Sciatic nerve (tissue), 2 donors: ENCODE results near the gene NFX1. TPM values are rescaled to one million over a fixed set of nuclear protein-coding genes. Genes with fewer than 3 reads are reported as not detected.
A peak's percentile ranks its signal among the peaks of the same experiment; 100 is the strongest.
"Not testable (repeated sequence)": the region's sequence is repeated elsewhere in the genome, so short reads cannot be mapped to it uniquely, and the experiment has no call there.

Experiments used
- ATAC-seq: fragments of 200-7000 bp; cut with Tn5 transposase; one replicate; pipeline ENCODE4 v1.9.1; 2020; ENCODE audit warnings: mild to moderate bottlenecking, moderate library complexity
- DNase-seq: peaks from one replicate; pipeline ENCODE4 v3.0.0-alpha.2; 2020; ENCODE audit warnings: low spot score
- intact Hi-C: fragments of 100-400 bp; cut with DNase I; formaldehyde crosslinking; loops from one replicate; pipeline ENCODE4 v1.14.2; 2022
- total RNA-seq: library from RNA; stranded (reverse); fragmentation: NEBNext Ultra II Directional; extraction: Animal tissue kit (Norgen Biotek cat#: 25700); gene quantifications from one replicate; pipeline ENCODE4 v1.2.1, GENCODE V29; 2021
- donor health status: DM: no; HTN: no; CAD: no.
- donor health status: DM: no; HTN: no; CAD: no.

Gene NFX1
- total RNA-seq, 1 donor from 2014 or later = 45.8 TPM

DNA sequence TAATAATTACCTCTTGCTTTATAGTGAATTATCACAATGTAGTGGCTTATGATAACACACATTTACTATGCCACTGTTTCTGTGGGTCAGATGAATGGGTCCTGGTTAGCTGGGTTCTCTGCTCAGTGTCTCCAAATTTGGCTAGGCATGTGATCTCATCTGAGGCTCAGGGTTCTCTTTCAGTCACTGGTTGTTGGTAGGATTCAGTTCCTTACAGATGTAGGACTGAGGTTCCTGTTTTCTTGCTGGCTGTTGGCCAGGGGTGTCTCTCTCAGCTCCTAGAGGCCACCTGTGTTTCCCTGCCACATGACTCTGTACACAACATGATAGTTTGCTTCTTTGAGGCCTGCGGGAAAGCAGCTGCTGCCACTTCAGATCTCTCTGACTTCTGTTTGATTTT lies 7.1 kb downstream of the NFX1 start:
- ATAC-seq = peak; percentile 89
- intact Hi-C loops = no loop called here
- no peak for DNase-seq

DNA sequence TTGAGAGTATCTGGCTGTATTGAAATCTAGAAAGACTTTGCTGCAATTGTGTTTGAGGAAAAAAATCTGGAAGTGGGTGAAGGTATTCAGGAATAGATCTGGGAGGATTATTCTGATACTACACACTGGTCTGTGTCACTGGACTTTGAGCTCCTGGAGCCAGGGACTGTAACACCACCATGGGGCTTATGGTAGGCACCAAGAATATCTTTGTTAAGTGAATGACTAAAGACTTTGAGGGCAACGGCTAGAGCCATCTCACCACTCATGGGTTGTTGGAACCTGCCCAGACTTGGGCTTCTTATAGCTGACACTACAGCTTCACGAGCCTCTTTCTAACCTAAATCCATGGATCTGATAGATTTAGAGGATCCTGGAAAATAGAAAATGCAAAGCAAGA lies 10.2 kb downstream of the NFX1 start:
- no peak for ATAC-seq
- intact Hi-C loops = no loop called here
- DNase-seq = no peak

DNA sequence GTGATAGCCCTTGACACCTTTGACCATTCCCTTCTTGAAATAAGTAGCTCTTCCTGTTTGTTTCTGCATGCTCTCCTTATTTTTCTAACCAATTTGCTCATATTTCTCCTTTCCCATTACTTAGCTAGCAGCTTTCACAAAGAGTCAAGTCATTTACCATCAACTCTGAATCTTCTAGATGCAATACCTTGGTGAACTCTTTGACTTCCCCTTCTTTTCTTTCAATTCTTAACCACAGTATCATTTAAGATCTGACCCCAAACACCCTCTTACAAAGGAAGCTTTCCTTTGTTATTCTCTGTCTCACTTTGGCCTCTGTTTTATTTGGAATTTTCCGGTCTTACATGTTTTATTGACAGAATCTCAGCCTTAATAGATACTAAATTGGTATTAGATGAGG lies 14.0 kb downstream of the NFX1 start:
- intact Hi-C loops = no loop called here
- DNase-seq (no peak), ATAC-seq (no peak)

DNA sequence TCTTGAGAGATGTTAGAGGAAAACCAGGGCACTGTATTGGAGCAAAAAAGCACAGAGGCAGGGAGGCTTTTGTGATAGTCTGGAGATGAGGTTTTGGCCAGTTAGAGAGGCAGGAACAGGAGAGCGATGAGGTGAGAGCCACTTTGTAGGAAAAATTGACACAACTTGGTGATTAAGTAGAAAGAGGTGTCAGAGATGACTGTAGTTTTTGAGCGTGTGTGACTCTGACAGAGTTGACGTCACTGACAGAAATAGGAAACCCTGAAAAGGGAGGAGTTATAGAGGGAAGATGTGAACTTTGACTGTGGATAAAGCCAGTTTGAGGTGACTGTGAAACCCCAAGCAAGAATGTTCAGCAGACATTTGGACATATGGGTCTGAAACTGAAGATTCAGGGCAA lies 15.7 kb downstream of the NFX1 start:
- no peak for ATAC-seq
- intact Hi-C loops = no loop called here
- no peak for DNase-seq

DNA sequence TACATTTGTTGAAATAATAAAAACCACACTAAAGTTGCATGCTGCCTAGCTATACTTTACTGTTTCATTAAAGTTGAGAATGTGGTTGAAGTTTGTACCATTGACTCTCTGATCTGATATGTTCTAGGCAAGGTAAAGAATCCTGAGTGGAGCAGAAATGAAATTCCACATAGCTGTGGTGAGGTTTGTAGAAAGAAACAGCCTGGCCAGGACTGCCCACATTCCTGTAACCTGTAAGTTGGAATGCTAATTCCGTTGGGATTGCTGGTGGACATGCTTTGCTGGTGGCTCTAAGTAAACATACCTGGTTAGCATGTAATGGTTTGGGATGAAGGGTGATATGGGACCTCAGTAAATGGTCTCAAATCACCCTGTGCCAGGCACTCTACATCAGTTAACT lies 16.8 kb downstream of the NFX1 start:
- no peak for ATAC-seq
- intact Hi-C loops = no loop called here

DNA sequence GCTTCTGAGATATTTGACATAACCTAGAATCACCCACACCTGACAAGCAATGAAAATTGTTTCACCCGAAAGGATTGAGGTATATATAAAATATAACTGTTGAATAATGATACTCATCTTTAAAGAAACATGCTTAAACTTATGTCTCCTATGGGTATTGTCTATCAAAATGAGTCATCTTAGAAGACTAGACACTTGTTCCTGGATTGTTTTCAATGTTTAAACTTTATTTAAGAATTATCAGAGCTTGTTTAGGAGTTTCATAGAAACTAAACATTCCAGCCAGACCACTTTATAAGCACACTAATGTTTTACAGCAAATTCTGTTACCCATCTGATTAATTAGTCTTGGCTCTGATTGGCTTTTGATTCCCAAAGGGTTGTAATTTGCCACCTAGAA lies 19.6 kb downstream of the NFX1 start:
- intact Hi-C loops = no loop called here
- ATAC-seq = no peak
- DNase-seq = no peak

More for the DNA sequence above, 16.8 kb downstream of the NFX1 start:
- no peak for DNase-seq

DNA sequence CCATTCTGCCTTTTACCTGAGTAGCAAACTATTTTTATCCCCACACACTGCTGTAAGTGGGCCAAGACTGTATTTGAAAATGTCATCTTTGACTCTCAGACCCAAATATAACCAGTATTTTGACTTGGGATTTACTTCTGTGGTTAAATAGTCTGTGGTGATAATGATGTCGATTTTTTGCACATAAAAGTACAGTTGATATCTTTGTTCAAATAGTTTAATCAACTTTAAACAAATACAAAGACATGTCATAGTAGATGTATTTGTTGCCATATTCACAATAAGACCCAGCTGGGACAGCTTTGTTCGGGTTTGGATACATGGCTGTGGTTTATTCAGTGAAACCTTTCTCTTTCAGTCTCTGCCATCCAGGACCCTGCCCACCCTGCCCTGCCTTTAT lies 20.4 kb downstream of the NFX1 start:
- intact Hi-C loops = no loop called here
- DNase-seq = no peak
- ATAC-seq = no peak

DNA sequence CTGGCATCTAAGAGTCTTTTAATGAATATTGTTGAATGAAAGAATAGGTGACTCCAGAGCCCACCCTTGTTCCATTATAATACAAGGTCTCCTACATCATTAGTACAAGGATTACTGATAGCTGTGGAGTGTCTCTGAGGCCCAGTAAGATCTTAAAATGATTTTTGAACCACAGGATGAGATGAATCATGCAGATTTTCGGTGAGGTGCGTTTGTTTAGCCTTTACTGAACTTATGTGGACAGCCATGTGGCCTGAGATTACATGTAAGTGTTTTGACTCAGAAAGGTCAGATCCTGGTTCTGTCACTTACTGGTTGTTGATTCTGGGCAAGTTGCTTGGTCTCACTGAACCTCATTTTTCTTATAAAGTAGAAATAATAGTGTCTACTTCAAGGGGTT lies 21.6 kb downstream of the NFX1 start:
- DNase-seq = no peak
- intact Hi-C loops = no loop called here
- no peak for ATAC-seq

DNA sequence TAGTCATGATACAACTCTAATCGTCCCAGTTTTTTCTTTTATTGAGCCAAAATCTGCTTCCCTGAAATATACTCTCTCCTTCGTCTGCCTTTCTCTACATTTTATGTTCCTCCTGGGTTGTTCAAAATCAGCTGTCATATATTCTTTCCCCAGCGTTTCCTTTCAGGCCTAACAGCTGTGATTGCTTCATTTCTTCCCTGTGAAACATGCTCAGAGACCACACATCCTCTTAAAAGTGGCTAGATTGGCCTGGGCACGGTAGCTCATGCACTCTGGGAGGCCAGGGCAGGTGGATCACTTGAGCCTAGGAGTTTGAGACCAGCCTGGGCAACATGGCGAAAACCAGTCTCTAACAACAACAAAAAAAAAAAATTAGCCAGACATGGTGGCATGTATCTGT lies 25.1 kb downstream of the NFX1 start:
- ATAC-seq = no peak
- no peak for DNase-seq
- intact Hi-C loops = no loop called here

DNA sequence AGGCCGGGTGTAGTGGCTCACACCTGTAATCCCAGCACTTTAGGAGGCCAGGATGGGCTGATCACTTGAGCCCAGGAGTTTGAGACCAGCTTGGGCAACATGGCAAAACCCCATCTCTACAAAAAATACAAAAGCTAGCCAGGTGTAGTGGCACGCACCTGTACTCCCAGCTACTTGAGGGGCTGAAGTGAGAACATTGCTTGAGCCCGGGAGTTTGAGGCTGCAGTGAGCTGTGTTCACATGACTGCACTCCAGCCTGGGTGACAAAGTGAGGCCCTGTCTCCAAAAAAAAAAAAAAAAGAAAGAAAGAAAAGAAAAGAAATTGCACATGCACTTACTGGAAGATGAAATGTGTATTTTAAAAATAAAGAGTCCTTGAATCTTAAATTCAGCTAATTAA lies 26.8 kb downstream of the NFX1 start:
- DNase-seq, intact Hi-C loops, ATAC-seq: not testable (repeated sequence)

DNA sequence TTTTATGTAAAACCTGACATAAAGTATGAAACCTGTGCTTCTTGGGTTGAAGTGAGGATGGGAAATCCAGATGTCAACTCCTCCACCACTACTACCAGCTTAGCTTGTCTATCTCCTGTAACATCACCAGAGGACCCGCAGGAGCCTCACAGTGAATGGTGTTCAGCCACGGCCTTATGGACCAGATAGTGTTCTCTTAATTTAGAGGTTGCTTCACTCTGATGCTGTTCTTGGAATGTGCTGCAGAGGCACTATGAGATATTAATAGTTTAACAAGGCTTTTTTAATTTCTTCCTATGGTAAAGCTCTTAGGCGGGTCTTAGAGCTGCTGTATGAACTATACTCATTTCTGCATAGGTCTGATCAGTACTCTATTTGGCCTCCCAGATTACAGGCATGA lies 27.9 kb downstream of the NFX1 start:
- intact Hi-C loops = no loop called here
- DNase-seq = no peak
- ATAC-seq = no peak

DNA sequence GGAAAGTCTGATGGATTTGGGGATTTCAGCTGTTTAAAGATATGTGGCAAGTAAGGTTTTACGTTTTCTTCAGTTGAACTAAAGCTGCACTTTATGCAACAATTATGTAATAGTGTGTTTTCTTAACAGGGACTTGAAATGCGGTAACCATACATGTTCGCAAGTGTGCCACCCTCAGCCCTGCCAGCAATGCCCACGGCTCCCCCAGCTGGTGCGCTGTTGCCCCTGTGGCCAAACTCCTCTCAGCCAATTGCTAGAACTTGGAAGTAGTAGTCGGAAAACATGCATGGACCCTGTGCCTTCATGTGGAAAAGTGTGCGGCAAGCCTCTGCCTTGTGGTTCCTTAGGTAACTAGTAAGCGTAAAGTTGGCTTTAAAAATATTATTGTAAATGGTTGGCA lies 28.5 kb downstream of the NFX1 start:
- DNase-seq (no peak), ATAC-seq (no peak)
- intact Hi-C loops = no loop called here

DNA sequence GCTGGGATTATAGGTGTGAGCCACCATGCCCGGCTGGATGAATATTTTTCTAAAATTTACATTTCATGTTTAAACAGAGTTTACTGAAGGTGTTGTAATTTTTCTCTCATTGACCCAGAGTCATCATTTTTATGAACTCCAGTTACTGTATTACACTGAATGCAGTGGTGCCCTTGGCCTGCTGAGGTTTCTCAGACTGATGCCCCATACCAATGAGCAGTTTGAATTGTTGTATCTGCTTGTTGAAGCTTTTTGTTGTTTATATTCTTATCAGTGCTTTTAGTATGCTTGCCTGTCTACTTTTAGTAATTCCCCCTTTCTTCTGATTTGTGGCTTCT lies 29.9 kb downstream of the NFX1 start:
- DNase-seq (no peak), ATAC-seq (no peak)
- intact Hi-C loops = no loop called here

DNA sequence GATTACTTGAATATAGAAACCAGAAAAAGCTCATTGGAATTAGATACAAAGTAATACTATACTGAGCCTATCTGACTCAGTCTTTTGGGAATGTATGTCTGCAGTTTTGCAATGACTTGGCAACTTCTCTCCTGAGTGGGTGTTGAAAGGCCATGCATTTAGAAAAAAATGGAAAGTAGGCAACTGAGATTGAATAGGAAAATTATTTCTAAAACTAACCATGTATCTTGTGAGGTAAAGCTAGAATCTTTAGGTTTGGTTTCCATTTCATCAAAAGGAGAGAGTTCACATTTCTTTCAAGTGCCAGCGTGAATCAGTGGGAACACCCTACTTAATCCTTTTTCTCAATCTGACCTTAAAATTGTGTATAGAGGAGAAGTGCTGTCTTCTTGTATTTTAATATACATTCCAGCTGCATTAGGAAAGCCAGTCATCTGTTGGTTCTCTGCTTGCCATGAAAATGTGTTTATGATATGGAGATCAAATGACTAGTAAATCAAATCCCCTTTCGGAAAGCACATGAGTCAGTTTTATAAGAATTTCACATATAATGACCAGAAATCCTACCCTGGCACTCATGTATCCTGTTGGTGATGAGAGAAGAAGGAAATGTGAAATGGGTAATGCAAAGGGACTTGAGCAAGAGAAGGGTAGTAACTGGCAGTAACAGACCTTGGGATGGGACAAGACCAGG lies 30.4 kb downstream of the NFX1 start:
- peak; percentile 71 for ATAC-seq
- intact Hi-C loops = no loop called here
- DNase-seq = no peak

DNA sequence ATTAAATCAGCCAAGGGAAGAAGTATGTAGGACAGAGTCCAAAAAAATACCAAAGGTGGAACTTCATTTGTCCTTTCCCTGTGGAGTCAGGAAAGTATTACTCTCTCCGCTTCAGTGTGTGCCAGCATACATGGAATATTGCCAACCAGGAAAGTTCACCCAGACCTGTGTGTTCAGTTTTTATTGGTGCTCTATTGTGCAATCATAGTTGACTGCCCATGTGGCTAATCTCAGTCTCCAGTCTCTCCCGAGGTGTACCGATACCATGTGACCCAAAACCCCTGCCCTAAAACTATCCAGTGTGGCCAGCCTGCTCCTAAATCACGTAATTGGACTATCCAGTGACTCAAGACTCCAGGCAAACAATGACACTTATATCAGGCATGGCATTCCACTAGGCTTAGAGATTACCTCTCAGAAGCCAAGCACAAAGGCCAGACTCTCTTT lies 38.8 kb downstream of the NFX1 start:
- DNase-seq = no peak
- intact Hi-C loops = no loop called here

DNA sequence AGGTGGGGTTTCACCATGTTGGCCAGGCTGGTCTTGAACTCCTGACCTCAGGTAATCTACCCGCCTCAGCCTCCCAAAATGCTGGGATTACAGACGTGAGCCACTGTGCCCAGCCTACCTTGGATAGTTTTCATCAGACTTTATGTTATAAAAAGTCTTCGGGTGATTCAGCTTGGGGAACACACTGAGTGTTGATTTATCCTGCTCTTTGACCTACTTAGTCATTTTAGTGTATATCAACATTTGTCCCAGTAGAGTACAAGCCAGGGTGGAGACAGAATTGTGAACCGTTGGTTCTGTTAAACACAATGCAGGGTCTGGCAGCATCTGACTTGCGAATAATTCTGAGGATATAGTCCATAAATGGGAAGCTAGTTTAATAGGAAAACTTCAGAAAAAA lies 39.7 kb downstream of the NFX1 start:
- DNase-seq = no peak
- intact Hi-C loops = no loop called here
- ATAC-seq = no peak

More for the DNA sequence above, 38.8 kb downstream of the NFX1 start:
- ATAC-seq = peak; percentile 22

DNA sequence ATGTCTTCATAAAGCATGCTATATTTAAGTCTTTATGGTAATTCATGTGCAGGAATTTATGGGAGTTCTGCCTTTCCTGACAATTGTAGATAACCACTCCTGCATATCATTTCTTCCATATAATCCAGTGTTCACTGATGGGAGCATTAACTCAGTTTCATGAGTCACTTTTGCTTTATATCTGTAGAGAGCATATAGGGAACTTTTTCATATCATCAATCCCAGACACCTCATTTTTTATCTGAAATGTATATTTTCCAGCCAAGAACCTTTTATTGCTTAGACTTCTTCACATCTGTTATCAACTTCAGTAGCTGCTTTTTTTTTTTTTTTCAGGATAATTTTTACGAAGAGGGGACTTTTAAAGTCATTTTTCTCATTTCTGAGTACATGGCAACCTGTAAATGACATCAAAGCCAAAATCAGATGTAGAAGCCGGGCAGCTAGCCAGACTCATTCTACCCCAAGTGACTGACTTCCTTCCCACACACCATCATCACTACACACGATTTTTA lies 41.1 kb downstream of the NFX1 start:
- intact Hi-C loops = no loop called here
- ATAC-seq (no peak), DNase-seq (no peak)

DNA sequence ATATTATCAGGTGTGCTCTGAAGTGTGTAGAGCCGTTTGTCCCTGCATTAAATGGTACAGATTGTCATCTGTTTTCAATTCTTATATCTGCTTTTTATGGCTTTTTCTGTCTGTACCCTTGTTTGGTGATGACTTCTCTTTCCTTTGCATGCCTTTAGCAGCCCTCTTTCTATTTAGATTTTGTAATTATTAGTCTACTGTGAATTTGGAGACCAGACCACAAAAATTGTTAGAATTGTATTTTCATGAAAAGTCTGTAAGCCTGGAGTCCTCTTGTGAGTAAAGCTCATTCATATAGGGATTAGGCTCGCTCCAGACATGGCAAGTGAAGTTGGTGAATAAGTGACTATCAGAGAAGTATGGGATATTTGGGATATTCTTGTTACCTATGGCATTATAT lies 41.7 kb downstream of the NFX1 start:
- intact Hi-C loops = no loop called here
- no peak for DNase-seq
- ATAC-seq = no peak

DNA sequence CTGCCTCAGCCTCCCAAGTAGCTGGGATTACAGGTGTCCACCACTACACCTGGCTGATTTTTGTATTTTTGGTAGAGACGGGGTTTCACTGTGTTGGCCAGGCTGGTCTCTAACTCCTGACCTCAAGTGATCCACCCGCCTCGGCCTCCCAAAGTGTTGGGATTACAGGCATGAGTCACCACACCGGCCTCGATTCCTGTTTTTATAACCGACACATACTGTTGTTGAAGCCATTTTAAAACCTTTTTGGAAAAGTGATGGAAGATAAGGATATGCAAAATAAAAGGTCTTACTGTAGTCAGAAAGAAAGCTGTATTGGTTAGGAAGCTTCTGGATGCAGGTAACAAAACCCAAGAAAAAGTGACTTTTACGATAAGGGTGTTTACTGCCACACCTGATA lies 42.6 kb downstream of the NFX1 start:
- intact Hi-C loops, ATAC-seq, DNase-seq: not testable (repeated sequence)

DNA sequence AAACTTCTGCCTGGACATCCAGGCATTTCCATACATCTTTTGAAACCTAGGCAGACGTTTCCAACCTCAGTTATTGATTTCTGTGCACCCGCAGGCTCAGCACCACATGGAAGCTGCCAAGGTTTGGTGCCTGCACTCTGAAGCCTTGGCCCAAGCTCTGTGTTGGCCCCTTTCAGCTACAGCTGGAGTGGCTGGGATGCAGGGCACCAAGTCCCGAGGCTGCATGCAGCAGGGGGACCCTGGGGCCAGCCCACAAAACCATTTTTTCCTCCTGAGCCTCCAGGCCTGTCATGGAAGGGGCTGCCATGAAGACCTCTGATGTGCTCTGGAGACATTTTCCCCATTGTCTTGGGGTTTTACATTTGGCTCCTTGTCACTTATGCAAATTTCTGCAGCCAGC lies 49.9 kb downstream of the NFX1 start:
- DNase-seq (no peak), ATAC-seq (no peak)
- intact Hi-C loops = no loop called here

DNA sequence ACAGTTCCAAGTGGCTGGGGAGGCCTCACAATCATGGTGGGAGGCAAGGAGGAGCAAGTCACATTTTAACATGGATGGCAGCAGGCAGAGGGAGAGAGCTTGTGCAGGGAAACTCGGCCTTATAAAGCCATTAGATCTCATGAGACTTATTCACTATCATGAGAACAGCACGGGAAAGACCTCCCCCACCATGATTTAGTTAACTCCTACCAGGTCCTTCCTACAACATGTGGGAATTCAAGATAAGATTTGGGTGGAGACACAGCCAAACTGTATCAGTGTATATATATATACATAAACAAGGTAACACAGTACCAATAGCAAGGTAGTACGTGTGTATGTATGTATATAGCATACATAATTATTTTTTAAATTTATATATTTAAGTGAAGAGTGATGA lies 50.9 kb downstream of the NFX1 start:
- intact Hi-C loops = no loop called here
- ATAC-seq (no peak), DNase-seq (no peak)
